ENCODE measurements around the gene PPFIBP1. TPM values are rescaled to one million over a fixed set of nuclear protein-coding genes. Genes with fewer than 3 reads are reported as not detected.

PPFIBP1 gene
- total and polyA plus RNA-seq, 8 donors = 6.6 to 254 (median 50.0) TPM

DNA sequence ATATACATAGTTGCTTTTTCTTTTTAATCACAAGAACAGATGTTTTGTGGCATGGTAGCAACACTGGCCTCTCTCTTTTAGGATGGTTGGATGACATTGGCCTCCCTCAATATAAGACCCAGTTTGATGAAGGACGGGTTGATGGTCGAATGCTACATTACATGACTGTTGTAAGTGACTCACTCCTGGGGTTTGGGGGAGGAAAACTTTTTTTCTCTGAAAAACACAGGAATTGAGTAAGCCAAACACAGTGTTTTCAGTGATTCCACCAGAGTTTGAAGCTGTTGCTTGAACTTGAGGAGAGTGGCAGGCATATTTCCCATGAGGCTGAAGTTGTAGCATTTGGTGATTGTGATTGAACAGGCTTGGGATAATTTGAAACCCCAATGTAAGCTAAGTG lies 158.5 kb downstream of the PPFIBP1 start:
- no peak for DNase-seq
- Histone ChIP-seq H3K4me3 (no peak overlapping the region), H3K27ac (peak overlapping the region in 1 of 5 donors; percentile 45), H3K27me3 (no peaks in the 10 kb centered on the region), H3K4me1 (peaks cover 0 to 4% (median 2%) of the 10 kb centered on the region in 4 donors), H3K9me3 (no peaks in the 10 kb centered on the region), H3K36me3 (peaks cover 21 to 76% (median 70%) of the 10 kb centered on the region in 4 donors)
- TF ChIP-seq, protein P1, sequence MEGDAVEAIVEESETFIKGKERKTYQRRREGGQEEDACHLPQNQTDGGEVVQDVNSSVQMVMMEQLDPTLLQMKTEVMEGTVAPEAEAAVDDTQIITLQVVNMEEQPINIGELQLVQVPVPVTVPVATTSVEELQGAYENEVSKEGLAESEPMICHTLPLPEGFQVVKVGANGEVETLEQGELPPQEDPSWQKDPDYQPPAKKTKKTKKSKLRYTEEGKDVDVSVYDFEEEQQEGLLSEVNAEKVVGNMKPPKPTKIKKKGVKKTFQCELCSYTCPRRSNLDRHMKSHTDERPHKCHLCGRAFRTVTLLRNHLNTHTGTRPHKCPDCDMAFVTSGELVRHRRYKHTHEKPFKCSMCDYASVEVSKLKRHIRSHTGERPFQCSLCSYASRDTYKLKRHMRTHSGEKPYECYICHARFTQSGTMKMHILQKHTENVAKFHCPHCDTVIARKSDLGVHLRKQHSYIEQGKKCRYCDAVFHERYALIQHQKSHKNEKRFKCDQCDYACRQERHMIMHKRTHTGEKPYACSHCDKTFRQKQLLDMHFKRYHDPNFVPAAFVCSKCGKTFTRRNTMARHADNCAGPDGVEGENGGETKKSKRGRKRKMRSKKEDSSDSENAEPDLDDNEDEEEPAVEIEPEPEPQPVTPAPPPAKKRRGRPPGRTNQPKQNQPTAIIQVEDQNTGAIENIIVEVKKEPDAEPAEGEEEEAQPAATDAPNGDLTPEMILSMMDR (IDR thresholded peaks at IDR 0.05) = no peak
- TF ChIP-seq POLR2A (IDR thresholded peaks at IDR 0.05) (no peak), POLR2AphosphoS5 (IDR thresholded peaks at IDR 0.05) (no peak), EP300 (IDR thresholded peaks at IDR 0.05) (no peak)
- intact Hi-C loops (cut with DNase I; ENCODE audit: low total_unique reads) = no loop called here
- WGBS, 5 donors = 88 to 98% (median 93%) methylated on average over 2 of the region's 2 CpGs

DNA sequence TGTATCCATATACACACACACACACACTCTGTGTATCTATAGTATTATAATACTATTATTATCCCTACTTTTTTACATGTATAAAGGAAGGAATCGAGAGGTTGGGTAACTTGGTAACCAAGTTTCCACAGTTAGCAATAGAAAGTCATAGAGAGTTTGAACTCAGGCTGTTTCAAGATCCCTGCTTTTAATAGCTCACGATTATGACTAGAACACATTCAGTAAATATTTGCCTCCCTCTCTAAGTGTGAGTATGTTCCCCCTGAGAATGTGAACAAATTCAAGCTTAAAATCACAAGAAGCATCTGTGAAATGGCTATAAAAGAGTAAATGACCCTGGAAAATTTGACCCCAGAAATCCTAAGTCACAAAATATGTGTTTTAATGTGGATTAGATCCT lies 161.3 kb downstream of the PPFIBP1 start:
- peak overlapping the region in 4 of 5 donors; percentile 16 to 73 (median 55) for H3K27ac ChIP-seq
- no peak for DNase-seq
- no peak for TF ChIP-seq EP300 (IDR thresholded peaks at IDR 0.05)
- no peak for TF ChIP-seq POLR2AphosphoS5 (IDR thresholded peaks at IDR 0.05)
- TF ChIP-seq, protein P1 (IDR thresholded peaks at IDR 0.05) = no peak
- TF ChIP-seq POLR2A (IDR thresholded peaks at IDR 0.05) = no peak
- 26 to 50% (median 39%) methylated on average over 2 of the region's 2 CpGs for WGBS, 5 donors
- H3K36me3 ChIP-seq = peaks cover 17 to 83% (median 79%) of the 10 kb centered on the region in 4 donors
- no peak overlapping the region for H3K4me3 ChIP-seq
- H3K9me3 ChIP-seq = no peaks in the 10 kb centered on the region
- intact Hi-C loops (cut with DNase I; ENCODE audit: low total_unique reads) = no loop called here
- peaks cover 0 to 14% (median 3%) of the 10 kb centered on the region in 4 donors for H3K4me1 ChIP-seq
- H3K27me3 ChIP-seq = no peaks in the 10 kb centered on the region

DNA sequence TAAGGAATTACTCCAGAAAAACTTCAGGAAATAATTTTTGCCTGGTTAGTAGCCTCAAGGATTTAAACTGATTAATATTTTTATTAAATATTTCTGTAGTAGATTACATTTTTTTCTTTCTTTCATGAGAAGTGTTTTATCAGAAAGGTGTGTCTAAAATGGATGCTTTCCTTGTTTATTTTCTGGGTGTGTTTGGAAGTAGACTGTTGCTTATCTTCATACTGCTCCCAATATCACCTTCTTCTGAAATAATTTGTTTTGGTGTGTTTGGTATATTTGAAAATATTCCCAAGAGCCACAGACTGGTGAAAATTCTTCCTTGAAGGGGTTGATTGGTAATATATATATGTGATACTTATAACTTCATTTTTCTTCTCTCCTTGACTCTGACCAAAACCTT lies 162.1 kb downstream of the PPFIBP1 start:
- peaks cover 17 to 83% (median 78%) of the 10 kb centered on the region in 4 donors for H3K36me3 ChIP-seq

DNA sequence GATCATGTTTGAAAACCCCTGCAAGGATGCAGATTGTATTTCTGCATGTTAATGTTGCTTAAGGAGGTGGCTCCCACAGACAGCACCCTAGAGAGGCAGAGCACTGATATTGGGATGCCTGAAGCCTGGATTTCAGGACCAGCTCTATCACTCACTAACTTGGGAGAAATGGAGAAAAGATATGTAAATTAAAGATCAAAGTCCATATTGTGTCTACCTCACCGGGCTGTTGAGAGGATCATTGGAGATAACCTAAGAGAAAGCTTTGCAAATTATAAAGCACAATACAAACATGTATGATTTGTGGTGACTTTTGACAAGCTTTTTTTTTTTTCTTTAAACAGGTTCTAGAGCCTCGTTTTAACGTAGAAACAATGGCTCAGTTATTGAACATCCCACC lies 164.7 kb downstream of the PPFIBP1 start:
- Histone ChIP-seq H3K9me3 (no peaks in the 10 kb centered on the region), H3K4me1 (peaks cover 0 to 14% (median 3%) of the 10 kb centered on the region in 4 donors), H3K36me3 (peaks cover 23 to 83% (median 78%) of the 10 kb centered on the region in 4 donors), H3K27me3 (no peaks in the 10 kb centered on the region), H3K4me3 (no peak overlapping the region), H3K27ac (peak overlapping the region in 3 of 5 donors; percentile 13 to 73 (median 46))
- WGBS, 5 donors = 32 to 65% (median 48%) methylated on average over 3 of the region's 3 CpGs
- TF ChIP-seq EP300 (IDR thresholded peaks at IDR 0.05) (no peak), POLR2A (IDR thresholded peaks at IDR 0.05) (no peak), POLR2AphosphoS5 (IDR thresholded peaks at IDR 0.05) (no peak)
- TF ChIP-seq, protein P1 (IDR thresholded peaks at IDR 0.05) = no peak
- intact Hi-C loops (cut with DNase I; ENCODE audit: low total_unique reads) = no loop called here
- no peak for DNase-seq

More for the DNA sequence above, 162.1 kb downstream of the PPFIBP1 start:
- no peak for DNase-seq
- Histone ChIP-seq H3K4me1 (peaks cover 0 to 14% (median 3%) of the 10 kb centered on the region in 4 donors), H3K4me3 (no peak overlapping the region), H3K27me3 (no peaks in the 10 kb centered on the region), H3K9me3 (no peaks in the 10 kb centered on the region), H3K27ac (peak overlapping the region in 4 of 5 donors; percentile 32 to 73 (median 55))
- intact Hi-C loops (cut with DNase I; ENCODE audit: low total_unique reads) = no loop called here
- TF ChIP-seq POLR2AphosphoS5 (IDR thresholded peaks at IDR 0.05) (no peak), POLR2A (IDR thresholded peaks at IDR 0.05) (no peak), EP300 (IDR thresholded peaks at IDR 0.05) (no peak)
- TF ChIP-seq, protein P1 (IDR thresholded peaks at IDR 0.05) = no peak

All from stomach (tissue), 9 donors.